ENCODE results near the gene UPK1A.

The UPK1A gene

DNA sequence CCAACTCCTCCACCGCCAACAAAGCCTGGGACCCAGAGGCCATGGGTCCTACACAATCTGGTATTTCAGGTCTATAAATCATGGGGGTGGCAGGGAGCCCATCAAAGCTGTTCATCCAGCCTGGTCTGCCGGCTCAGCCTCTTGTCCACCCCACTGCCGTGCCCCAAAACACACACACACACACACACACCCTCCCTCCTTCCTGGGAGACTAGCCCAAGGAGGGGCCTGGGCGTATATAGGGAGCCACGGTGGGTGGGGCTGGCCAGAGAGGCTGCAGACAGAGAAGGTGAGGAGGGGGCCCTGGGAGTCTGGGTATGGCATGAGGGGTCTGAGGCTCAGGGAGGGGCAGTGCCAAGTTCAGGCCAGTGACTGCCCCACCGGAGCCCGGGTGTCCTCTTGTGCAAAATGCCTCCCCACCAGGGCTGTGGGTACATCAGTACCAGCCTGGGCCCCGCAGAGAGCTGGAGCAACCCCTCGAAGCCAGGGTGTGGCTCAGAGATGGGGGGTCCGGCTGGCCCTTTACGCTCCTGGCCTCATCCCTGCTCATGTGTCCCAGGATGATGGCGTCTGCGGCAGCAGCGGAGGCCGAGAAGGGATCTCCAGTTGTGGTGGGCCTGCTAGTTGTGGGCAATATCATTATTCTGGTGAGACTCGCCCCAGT is at the start of gene UPK1A:
Gene UPK1A (plus strand): TSS at position 267 of the 663 bp plus-strand sequence. CDS start 296 bp downstream, at position 563.
- no peak for DNase-seq

DNA sequence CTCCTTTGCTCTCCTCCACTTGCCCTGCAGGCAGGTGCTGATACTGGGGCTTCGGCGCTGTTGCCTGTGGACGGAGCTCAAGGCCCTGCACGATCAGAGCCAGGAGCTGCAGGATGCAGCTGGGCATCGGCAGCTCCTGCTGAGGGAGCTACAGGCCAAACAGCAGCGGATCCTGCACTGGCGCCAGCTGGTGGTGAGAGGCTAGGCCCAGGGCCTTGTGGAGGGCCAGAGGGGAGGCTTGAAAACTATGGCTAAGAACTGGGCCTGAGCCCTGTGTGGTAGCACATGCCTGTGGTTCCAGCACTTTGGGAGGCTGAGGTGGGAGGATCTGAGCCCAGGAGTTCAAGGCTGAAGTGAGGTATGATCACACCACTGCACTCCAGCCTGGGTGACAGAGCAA is 47.5 kb upstream of the UPK1A start:
- DNase-seq: no peak

DNA sequence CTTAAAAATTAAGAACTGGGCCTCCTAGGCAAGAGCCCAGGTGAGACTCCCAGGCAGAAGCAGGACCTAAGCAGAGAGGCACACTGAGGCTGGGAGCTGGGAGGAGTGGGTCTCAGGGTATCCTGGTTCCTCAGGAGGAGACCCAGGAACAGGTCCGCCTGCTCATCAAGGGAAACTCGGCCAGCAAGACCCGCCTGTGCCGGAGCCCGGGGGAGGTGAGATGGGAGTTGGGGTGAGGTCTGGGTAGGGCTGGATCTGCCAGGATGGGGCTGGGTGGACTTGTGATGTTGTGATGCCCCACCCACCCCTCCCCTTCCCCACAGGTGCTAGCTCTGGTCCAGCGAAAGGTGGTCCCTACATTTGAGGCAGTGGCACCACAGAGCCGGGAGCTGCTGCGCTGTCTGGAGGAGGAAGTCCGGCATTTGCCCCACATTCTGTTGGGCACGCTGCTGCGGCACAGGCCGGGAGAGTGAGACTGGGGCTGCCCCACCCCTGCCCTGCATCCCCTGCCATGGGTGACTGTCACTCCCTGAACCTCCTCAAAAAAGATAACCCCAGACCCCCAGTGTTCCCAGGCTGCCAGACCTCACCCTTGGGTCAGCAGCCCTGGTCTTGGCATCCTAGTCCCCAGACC is 46.9 kb upstream of the UPK1A start:
- no peak for DNase-seq

DNA sequence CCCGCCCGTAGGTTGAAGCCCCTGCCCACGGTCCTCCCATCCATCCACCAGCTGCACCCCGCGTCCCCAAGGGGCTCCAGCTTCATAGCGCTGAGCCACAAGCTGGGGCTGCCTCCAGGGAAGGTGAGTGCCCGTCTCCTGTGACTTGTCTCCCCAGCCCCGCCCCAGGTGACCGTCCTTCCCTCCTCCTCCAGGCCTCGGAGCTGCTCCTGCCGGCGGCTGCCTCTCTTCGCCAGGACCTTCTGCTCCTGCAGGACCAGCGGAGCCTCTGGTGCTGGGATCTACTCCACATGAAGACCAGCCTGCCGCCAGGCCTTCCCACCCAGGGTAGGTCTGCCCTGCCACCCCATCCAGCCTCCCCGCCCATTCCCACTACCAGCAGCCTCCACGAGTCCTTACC is 46.3 kb upstream of the UPK1A start:
- no peak for DNase-seq

DNA sequence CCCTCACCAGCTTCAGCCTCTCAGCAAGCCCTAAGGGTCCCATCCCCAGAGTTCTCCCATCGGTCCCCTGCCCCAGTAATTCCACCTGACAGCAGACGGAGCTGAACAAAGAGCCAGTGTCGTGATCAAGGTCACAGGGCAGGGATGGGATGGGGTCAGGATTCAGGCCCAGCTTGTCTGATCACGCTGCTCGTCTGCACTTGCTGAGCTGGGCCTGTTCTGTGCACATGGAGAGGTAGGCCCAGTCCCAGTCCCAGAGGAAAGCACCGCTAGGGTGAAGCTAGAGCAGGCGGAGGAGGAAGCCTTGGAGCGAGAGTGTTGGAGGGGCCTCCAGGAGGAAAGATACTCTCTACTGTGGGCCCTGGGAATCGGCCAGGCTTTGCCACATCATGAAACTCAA is 44.6 kb upstream of the UPK1A start:
- DNase-seq: no peak

DNA sequence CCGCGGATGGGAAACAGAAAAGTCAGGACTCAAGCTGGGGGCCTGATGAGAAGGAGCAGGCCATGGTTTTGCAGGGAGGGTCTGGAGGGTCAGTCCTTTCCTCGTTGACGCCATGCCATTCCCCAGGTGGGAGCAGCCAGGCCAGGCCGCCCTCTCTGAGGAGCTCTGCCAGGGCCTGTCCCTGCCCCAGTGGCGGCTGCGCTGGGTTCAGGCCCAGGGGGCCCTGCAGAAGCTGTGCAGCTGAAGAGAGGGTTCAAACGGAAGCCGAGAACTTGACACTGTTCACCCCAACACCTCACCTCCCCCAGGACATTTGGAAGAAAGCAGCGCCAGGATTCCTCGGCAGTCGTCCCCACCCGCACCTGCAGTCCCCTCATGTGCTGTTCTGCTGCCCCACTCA is 43.6 kb upstream of the UPK1A start:
- no peak for DNase-seq

DNA sequence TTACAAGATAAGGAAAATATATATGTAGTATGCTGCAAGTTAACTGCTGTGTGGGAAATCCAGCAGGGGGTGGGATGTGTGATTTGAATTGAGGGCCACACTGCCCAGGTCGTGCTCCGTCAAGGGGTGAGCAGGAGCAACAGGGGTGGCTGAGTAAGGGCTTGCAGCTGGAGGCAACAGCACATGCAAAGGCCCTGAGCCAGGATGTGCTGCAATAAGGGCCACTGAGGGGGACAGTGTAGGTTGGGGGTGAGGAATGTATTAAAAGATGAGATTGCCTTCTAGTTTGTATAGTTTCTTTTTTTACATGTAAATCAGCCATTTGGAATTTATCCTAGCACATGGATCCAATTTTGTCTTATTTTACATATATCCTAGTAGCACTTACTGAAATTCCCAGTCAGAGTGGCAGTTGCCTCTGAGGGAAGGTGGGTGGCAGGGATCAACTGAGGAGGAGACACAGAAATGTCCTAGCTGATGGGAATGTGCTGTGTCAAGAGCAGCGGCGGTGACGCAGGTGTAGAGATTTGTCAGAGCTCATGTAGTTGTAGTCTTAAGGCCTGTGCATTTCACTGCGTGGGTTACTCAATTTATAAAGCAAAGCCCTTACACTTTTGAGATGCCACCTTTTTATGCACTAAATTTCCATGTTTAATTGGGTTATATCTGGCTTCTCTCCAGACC is 42.8 kb upstream of the UPK1A start:
- no peak for DNase-seq

DNA sequence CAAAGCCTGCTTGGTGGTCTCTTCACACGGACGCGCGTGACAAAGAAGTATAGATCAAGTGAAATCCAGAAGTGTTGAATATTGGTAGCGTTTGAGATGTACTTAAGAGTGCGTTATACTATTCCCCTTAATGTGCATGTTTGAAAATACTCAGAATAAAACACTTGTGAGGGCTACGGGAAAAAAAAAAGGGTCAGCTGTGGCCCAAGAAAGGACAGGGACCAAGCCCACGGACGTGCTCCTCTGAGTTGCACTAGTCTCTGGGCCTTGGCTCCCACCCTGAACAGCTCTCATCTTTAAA is 38.1 kb upstream of the UPK1A start:
- no peak for DNase-seq

DNA sequence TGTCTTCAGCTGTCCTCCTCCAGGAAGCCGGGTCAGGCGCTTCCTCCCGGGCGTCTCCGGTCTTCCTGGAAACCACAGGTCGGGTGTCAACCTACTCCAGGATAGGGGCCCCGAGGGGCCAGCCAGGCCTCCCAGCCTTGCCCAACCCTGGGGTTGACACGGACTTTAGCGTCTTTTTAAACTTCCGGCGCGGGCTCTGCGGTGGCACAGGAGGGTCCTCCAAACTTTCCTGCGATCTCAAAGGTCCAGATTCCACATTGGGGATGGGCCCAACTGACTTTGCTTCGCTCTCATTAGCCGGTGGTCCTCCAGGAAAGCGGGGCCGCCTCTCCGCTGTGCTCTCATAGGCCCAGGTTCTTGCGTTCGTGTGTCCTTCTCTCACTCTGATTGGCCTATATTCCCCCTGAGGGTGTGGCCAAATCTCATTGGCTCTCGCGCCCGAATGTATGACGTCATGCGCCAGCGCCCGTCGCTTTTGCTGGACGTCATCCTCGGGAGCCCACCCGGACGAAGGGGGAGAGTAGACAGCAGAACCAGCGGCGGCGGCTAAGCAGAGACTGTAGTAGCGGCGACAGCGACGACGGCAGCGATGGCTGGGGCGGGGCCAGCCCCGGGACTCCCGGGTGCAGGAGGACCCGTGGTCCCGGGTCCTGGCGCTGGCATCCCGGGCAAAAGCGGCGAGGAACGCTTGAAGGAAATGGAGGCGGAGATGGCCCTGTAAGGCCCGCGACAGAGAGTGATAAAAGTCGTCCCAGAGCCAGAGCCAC is 37.6 kb upstream of the UPK1A start, which contains the start of gene RBM42:
Gene RBM42 (plus strand): TSS at position 472 of the 767 bp plus-strand sequence. CDS start 118 bp downstream, at position 590.
- peak; percentile 75 for DNase-seq

DNA sequence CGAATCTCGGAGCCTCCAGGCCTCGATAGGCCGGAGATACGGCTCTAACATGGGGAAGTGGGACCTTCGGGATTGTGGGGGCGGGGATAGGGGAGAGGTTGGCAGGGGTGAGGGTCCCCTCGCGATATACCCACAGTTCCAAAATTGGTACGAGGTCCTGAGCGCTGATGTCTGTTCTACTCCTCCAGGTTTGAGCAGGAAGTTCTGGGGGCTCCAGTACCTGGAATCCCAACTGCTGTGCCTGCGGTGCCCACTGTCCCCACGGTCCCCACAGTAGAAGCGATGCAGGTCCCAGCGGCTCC is 37.0 kb upstream of the UPK1A start:
- no peak for DNase-seq

DNA sequence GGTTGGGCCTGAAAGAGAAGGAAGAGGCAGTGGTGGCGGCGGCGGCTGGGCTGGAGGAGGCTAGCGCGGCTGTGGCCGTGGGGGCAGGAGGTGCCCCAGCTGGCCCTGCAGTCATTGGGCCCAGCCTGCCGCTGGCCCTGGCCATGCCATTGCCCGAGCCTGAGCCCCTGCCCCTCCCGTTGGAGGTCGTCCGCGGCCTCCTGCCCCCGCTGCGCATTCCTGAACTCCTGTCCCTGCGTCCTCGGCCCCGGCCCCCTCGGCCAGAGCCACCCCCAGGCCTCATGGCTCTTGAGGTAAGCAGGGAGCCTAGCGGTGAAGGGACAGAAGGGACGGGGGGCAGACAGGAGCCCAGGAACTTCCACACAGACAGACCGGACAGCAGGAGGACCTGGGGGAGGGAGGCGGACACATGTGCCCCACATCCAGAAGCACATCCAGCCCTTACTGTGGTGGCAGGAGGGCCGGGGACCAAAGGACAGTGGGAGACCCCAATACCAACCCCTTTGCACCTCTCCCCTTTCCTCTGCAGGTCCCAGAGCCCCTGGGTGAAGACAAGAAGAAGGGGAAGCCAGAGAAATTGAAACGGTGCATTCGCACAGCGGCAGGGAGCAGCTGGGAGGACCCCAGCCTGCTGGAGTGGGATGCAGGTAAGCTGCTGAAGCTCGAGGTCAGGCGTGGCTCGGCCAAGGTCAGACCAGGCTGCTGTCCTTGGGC is 32.4 kb upstream of the UPK1A start:
- no peak for DNase-seq

DNA sequence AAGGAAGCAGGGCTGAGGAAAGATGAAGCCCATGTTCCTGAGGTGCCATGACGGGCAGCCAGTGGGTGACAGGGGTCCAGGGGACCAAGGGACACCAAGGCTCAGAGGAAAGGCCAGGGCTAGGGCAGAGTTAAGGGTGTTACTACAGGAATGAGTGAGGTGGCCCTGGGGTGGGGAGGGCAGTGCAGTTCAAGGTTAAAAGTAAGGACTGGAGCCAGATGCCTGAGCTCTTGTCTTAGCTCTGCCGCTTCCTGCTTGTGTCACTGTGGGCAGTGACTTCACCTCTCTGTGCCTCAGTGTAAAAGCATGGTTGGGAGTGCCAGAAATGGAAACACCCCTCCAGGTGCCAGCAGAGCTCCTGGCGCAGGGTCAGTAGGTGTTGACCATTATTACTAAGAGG is 29.7 kb upstream of the UPK1A start:
- no peak for DNase-seq

DNA sequence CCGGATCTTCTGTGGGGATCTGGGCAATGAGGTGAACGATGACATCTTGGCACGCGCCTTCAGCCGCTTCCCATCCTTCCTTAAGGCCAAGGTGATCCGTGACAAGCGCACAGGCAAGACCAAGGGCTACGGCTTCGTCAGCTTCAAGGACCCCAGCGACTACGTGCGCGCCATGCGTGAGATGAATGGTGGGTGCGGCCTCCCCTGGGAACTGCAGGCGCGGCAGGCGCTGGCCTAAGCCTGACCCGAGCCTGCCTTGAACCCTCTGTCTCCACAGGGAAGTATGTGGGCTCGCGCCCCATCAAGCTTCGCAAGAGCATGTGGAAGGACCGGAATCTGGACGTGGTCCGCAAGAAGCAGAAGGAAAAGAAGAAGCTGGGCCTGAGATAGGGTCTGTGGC is 29.2 kb upstream of the UPK1A start:
- no peak for DNase-seq

DNA sequence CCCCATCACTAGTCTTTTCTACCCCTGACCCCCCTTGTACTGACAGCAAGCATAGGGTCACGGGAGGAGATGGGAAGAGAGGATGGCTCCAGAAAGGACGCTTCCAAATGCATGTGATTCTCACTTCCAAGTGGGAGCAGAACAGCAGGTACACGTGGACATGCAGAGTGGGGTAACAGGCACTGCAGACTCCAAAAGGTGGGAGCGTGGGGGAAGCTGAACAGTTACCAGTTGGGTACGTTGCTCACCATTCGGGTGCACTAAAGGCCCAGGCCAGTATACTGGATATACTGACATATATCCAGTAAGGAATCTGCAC is 27.0 kb upstream of the UPK1A start:
- DNase-seq: no peak

DNA sequence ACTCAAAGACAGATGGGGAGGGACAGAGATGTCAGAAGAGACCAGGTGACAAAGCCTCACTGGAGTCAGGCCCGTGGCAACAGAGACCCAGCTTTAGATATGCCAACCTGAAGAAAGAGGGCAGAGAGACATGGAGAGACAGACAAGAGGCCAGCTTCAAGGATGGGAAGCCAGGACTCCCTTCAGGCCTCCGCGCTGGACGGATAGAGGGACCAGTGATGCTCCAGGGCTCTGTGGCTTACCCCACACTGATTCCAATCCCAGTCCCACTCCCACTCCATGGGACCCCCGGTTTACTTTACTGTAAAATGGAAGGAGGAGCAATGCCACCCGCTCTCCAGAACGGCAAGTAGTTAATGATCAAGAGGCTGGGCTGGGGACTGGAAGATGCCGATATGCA is 26.5 kb upstream of the UPK1A start:
- no peak for DNase-seq

DNA sequence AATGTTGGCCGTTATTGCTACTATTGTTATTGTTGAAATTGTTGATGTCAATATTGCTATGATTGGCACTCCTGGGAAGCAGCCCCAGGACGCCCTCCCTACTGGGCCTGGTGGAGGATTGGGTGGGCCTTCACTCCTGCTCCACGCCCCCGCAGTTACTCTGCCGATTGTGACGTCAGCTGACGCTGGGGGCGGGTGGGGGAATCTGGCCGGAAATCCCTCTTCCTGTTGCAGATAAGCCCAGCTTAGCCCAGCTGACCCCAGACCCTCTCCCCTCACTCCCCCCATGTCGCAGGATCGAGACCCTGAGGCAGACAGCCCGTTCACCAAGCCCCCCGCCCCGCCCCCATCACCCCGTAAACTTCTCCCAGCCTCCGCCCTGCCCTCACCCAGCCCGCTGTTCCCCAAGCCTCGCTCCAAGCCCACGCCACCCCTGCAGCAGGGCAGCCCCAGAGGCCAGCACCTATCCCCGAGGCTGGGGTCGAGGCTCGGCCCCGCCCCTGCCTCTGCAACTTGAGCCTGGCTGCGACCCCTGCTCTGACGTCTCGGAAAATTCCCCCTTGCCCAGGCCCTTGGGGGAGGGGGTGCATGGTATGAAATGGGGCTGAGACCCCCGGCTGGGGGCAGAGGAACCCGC is 24.7 kb upstream of the UPK1A start, which contains the start of gene ETV2:
Gene ETV2 (plus strand): TSS at position 231 of the 637 bp plus-strand sequence. CDS start 716 bp downstream, outside the sequence.
- DNase-seq: no peak

DNA sequence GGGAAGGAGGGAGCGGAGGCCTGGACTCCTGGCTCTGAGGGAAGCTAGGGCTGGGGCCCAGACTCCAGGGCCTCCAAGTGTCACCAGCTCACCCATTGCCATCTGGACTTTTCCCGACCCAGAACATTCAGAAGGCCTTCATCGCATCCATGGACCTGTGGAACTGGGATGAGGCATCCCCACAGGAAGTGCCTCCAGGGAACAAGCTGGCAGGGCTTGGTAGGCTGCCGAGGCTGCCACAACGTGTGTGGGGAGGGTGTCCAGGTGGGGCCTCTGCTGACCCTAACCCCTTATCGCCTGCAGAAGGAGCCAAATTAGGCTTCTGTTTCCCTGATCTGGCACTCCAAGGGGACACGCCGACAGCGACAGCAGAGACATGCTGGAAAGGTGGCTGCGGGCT is 24.0 kb upstream of the UPK1A start:
- DNase-seq: no peak

DNA sequence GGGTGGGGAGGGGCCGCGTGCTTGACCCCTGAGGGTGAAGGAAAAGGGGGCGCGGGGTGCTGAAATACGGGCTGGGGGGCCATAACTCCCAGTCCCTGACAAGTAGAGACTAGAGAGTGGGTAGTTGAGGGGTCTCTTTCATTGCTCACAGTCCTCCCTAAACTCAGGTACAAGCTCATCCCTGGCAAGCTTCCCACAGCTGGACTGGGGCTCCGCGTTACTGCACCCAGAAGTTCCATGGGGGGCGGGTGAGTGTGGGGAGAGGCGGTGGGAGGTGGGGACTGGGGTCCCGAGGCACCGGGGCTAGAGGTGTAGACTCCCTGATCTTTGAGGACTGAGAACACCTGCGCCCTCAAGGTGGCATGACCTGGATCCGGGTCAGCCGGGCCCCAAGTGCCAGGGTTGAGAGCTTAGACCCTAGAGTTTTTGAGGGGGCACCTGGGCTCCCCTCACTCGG is 23.5 kb upstream of the UPK1A start:
- no peak for DNase-seq

DNA sequence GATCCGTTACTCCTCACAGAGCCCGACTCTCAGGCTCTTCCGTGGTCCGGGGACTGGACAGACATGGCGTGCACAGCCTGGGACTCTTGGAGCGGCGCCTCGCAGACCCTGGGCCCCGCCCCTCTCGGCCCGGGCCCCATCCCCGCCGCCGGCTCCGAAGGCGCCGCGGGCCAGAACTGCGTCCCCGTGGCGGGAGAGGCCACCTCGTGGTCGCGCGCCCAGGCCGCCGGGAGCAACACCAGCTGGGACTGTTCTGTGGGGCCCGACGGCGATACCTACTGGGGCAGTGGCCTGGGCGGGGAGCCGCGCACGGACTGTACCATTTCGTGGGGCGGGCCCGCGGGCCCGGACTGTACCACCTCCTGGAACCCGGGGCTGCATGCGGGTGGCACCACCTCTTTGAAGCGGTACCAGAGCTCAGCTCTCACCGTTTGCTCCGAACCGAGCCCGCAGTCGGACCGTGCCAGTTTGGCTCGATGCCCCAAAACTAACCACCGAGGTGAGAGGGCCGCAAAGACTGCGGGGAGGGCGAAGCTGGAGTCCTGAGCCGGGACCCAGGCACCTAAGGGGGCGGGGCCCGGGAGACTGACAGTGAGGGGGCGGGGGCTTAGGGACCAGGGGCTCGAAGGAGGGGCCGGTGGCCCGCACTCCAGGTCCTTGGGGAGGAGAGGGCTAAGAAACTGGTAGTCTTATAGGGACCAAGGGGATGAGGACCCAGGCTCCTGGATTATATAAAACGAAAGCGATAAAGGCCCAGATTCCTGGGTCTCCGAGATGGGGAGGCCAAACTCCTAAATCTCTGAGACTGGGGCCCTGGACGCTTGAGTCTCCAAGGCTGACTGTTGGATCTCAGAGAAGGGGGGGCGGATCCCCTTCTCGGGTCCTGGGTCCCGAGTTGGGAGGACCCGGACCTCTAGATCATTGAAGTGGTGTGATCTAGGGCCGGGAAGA is 22.8 kb upstream of the UPK1A start:
- no peak for DNase-seq

DNA sequence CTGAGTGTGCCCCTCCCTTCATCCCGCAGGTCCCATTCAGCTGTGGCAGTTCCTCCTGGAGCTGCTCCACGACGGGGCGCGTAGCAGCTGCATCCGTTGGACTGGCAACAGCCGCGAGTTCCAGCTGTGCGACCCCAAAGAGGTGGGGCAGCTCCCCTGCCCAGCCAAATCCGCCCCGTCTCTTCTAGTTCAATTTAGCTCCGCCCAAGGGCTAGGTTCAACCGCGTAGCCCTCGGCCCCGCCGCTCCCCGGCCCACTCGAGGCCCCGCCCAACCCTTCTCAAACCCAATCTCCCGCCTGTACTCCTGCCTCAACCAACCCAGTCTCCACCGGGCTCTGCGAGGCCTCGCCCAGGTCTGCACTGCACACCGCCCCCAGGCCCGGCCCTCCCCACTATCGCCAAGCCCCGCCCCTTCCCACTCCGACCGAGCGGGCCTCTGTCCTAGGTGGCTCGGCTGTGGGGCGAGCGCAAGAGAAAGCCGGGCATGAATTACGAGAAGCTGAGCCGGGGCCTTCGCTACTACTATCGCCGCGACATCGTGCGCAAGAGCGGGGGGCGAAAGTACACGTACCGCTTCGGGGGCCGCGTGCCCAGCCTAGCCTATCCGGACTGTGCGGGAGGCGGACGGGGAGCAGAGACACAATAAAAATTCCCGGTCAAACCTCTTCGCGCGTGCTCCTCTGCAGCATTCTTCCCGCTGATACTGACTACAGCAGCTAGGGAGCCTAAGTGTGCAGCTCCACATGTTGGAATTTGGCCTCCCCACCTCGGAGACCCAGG is 21.9 kb upstream of the UPK1A start:
- peak; percentile 40 for DNase-seq

Data from NCI-H1417 treated with DMSO at 0.1 percent for 48 hours (cell line).